HUES48 (cell line): Measurements from ENCODE around the gene FBF1.
"Not testable (repeated sequence)": the region's sequence is repeated elsewhere in the genome, so short reads cannot be mapped to it uniquely, and the experiment has no call there.

Experiments used
- H3K27ac ChIP-seq: one replicate; pipeline ENCODE4 v1.7.0; 2013; ENCODE audit warnings: low read depth, low read length, inconsistent platforms
- H3K27me3 ChIP-seq: 2 replicates; pipeline ENCODE4 v1.6.1; 2013; ENCODE audit warnings: mild to moderate bottlenecking, low read length; ENCODE audit not compliant: control insufficient read depth, insufficient read depth
- H3K36me3 ChIP-seq: 2 replicates; pipeline ENCODE4 v1.6.1; 2013; ENCODE audit warnings: low read length; ENCODE audit not compliant: control insufficient read depth, insufficient read depth
- H3K4me1 ChIP-seq: 2 replicates; pipeline ENCODE4 v1.6.1; 2013; ENCODE audit warnings: mild to moderate bottlenecking, low read length; ENCODE audit not compliant: control insufficient read depth, insufficient read depth
- H3K4me3 ChIP-seq: 2 replicates; pipeline ENCODE4 v1.5.1; 2013; ENCODE audit warnings: mild to moderate bottlenecking, low read depth, low read length
- H3K9ac ChIP-seq: 2 replicates; pipeline ENCODE4 v1.6.1; 2013; ENCODE audit warnings: mild to moderate bottlenecking, low read depth, low read length, moderate library complexity
- H3K9me3 ChIP-seq: 2 replicates; pipeline ENCODE4 v1.6.1; 2013; ENCODE audit warnings: low read length; ENCODE audit not compliant: control insufficient read depth, insufficient read depth

Gene FBF1

GRCh38 chr17:75872434-75873351 lies 68.1 kb downstream of the FBF1 start:
- H3K4me3 ChIP-seq: no peak overlapping the region

GRCh38 chr17:75870228-75870627 lies 70.6 kb downstream of the FBF1 start:
- not testable (repeated sequence) for H3K9me3 ChIP-seq, H3K36me3 ChIP-seq, H3K4me3 ChIP-seq, H3K9ac ChIP-seq, H3K4me1 ChIP-seq, H3K27me3 ChIP-seq, H3K27ac ChIP-seq

More at GRCh38 chr17:75872434-75873351, 68.1 kb downstream of the FBF1 start:
- Histone ChIP-seq H3K9me3 (no peaks in the 10 kb centered on the region), H3K9ac (no peak overlapping the region), H3K27me3 (peaks cover 12% of the 10 kb centered on the region), H3K36me3 (no peaks in the 10 kb centered on the region), H3K27ac (no peak overlapping the region), H3K4me1 (peaks cover 11% of the 10 kb centered on the region; the same call in 1 of the 2 replicates)

GRCh38 chr17:75869282-75870141 lies 71.3 kb downstream of the FBF1 start:
- Histone ChIP-seq H3K9ac (no peak overlapping the region), H3K4me1 (no peaks in the 10 kb centered on the region), H3K36me3 (no peaks in the 10 kb centered on the region), H3K4me3 (no peak overlapping the region), H3K27ac (no peak overlapping the region), H3K9me3 (no peaks in the 10 kb centered on the region), H3K27me3 (no peaks in the 10 kb centered on the region)

GRCh38 chr17:75868730-75869281 lies 72.0 kb downstream of the FBF1 start:
- not testable (repeated sequence) for H3K9ac ChIP-seq, H3K4me1 ChIP-seq, H3K27me3 ChIP-seq, H3K9me3 ChIP-seq, H3K27ac ChIP-seq, H3K4me3 ChIP-seq, H3K36me3 ChIP-seq

- H3K27ac ChIP-seq, H3K27me3 ChIP-seq, H3K4me1 ChIP-seq, H3K36me3 ChIP-seq, H3K9ac ChIP-seq, H3K9me3 ChIP-seq, H3K4me3 ChIP-seq: not testable (repeated sequence)
Measured at GRCh38 chr17:75865404-75866188, 75.2 kb downstream of the FBF1 start.

GRCh38 chr17:75864887-75865286 lies 76.0 kb downstream of the FBF1 start:
- not testable (repeated sequence) for H3K4me1 ChIP-seq, H3K9ac ChIP-seq, H3K27me3 ChIP-seq, H3K36me3 ChIP-seq, H3K9me3 ChIP-seq, H3K4me3 ChIP-seq, H3K27ac ChIP-seq

GRCh38 chr17:75864448-75864871 lies 76.4 kb downstream of the FBF1 start:
- H3K36me3 ChIP-seq: no peaks in the 10 kb centered on the region
- H3K4me3 ChIP-seq: no peak overlapping the region
- no peaks in the 10 kb centered on the region for H3K9me3 ChIP-seq
- H3K4me1 ChIP-seq: no peaks in the 10 kb centered on the region
- no peaks in the 10 kb centered on the region for H3K27me3 ChIP-seq
- no peak overlapping the region for H3K27ac ChIP-seq
- H3K9ac ChIP-seq: no peak overlapping the region

- no peaks in the 10 kb centered on the region for H3K9me3 ChIP-seq
- H3K4me1 ChIP-seq: no peaks in the 10 kb centered on the region
- no peaks in the 10 kb centered on the region for H3K36me3 ChIP-seq
- H3K4me3 ChIP-seq: no peak overlapping the region
- H3K9ac ChIP-seq: no peak overlapping the region
- no peaks in the 10 kb centered on the region for H3K27me3 ChIP-seq
- no peak overlapping the region for H3K27ac ChIP-seq
Measured at GRCh38 chr17:75861927-75862317, 78.9 kb downstream of the FBF1 start.
